Liver (tissue), 9 donors: ENCODE results near the gene SPAG4. TPM values are rescaled to one million over a fixed set of nuclear protein-coding genes. Genes with fewer than 3 reads are reported as not detected.

Source experiments
- DNase-seq: peaks from one replicate; pipeline ENCODE4 v3.0.0-alpha.2; 2017; ENCODE audit warnings: low spot score
- H3K27ac ChIP-seq, 2 donors: one replicate each; pipeline ENCODE4 v1.7.0; 2013; ENCODE audit warnings: inconsistent platforms in 2 of 2, low read length in 2 of 2, control low read depth in 1 of 2, low read depth in 1 of 2, mild to moderate bottlenecking in 1 of 2
- H3K27me3 ChIP-seq, 4 donors: one replicate each; pipeline versions ENCODE4 v1.6.1 to v1.7.0; 2013; ENCODE audit warnings: low read length in 3 of 4, inconsistent platforms in 1 of 4, mild to moderate bottlenecking in 1 of 4, moderate library complexity in 1 of 4; ENCODE audit not compliant: control insufficient read depth in 4 of 4, insufficient read depth in 4 of 4
- H3K36me3 ChIP-seq, 4 donors: one replicate each; pipeline versions ENCODE4 v1.6.1 to v1.7.0; 2013; ENCODE audit warnings: low read length in 3 of 4, mild to moderate bottlenecking in 3 of 4, low read depth in 1 of 4, moderate library complexity in 1 of 4; ENCODE audit not compliant: control insufficient read depth in 4 of 4, insufficient read depth in 3 of 4
- H3K4me1 ChIP-seq, 4 donors: one replicate each; pipeline versions ENCODE4 v1.6.1 to v1.7.0; 2013; ENCODE audit warnings: low read length in 3 of 4, mild to moderate bottlenecking in 3 of 4, moderate library complexity in 1 of 4; ENCODE audit not compliant: control insufficient read depth in 4 of 4, insufficient read depth in 4 of 4
- H3K4me3 ChIP-seq, 3 donors: one replicate each; pipeline versions ENCODE4 v1.6.1 to v1.7.0; 2013; ENCODE audit warnings: low read length in 3 of 3, control low read depth in 1 of 3, low read depth in 1 of 3, mild to moderate bottlenecking in 1 of 3
- H3K9ac ChIP-seq, 2 donors: one replicate each; pipeline ENCODE4 v1.7.0; 2013; ENCODE audit warnings: low read length in 2 of 2, mild to moderate bottlenecking in 2 of 2, moderate library complexity in 2 of 2, control low read depth in 1 of 2, low read depth in 1 of 2
- H3K9me3 ChIP-seq, 4 donors: one replicate each; pipeline versions ENCODE4 v1.6.1 to v1.7.0; 2013; ENCODE audit warnings: low read length in 3 of 4; ENCODE audit not compliant: control insufficient read depth in 4 of 4
- EGR1 ChIP-seq, 2 donors: IDR thresholded peaks; 2 replicates each; pipeline ENCODE4 v1.6.1; 2016 to 2018; ENCODE audit warnings: antibody characterized with exemption in 2 of 2, low read depth in 2 of 2
- FOXA1 ChIP-seq: IDR thresholded peaks from 2 replicates; pipeline ENCODE4 v1.6.1; 2016; ENCODE audit warnings: antibody characterized with exemption
- FOXA2 ChIP-seq: IDR thresholded peaks from 2 replicates; pipeline ENCODE4 v1.6.1; 2016; ENCODE audit warnings: antibody characterized with exemption
- GABPA ChIP-seq, 2 donors: IDR thresholded peaks in 1 of 2; conservative IDR thresholded peaks in 1 of 2; 2 replicates each; pipeline ENCODE4 v1.6.1; 2016; ENCODE audit warnings: antibody characterized with exemption in 2 of 2, mild to moderate bottlenecking in 1 of 2, moderate library complexity in 1 of 2
- HNF4A ChIP-seq, 2 donors: conservative IDR thresholded peaks; 2 replicates each; pipeline ENCODE4 v1.6.1; 2016; ENCODE audit warnings: antibody characterized with exemption in 2 of 2, mild to moderate bottlenecking in 2 of 2
- HNF4G ChIP-seq: IDR thresholded peaks from 2 replicates; pipeline ENCODE4 v1.6.1; 2016; ENCODE audit warnings: antibody characterized with exemption
- JUND ChIP-seq, 2 donors: IDR thresholded peaks; 2 replicates each; pipeline ENCODE4 v1.6.1; 2016; ENCODE audit warnings: antibody characterized with exemption in 2 of 2
- NR2F2 ChIP-seq: IDR thresholded peaks from 2 replicates; pipeline ENCODE4 v1.6.1; 2016; ENCODE audit warnings: antibody characterized with exemption
- RAD21 ChIP-seq, 2 donors: IDR thresholded peaks; 2 replicates each; pipeline ENCODE4 v1.6.1; 2016; ENCODE audit warnings: antibody characterized with exemption in 2 of 2, mild to moderate bottlenecking in 2 of 2
- RXRA ChIP-seq, 2 donors: IDR thresholded peaks; 2 replicates each; pipeline ENCODE4 v1.6.1; 2017 to 2018; ENCODE audit warnings: antibody characterized with exemption in 2 of 2, mild to moderate bottlenecking in 1 of 2
- SP1 ChIP-seq: IDR thresholded peaks from 2 replicates; pipeline ENCODE4 v1.6.1; 2018; ENCODE audit warnings: antibody characterized with exemption, mild to moderate bottlenecking
- TAF1 ChIP-seq: conservative IDR thresholded peaks from 2 replicates; pipeline ENCODE4 v1.6.1; 2016; ENCODE audit warnings: antibody characterized with exemption, mild to moderate bottlenecking
- YY1 ChIP-seq: IDR thresholded peaks from 2 replicates; pipeline ENCODE4 v1.6.1; 2016; ENCODE audit warnings: antibody characterized with exemption, mild to moderate bottlenecking
- WGBS: extraction: QIAGEN DNeasy Blood & Tissue Kit; methylation state at CpG from one replicate; pipeline ENCODE4 v1.1.7; 2013; 5-methylcytosine and 5-hydroxymethylcytosine counted together
- polyA plus RNA-seq, 2 donors: library from polyadenylated mRNA; stranded (reverse) in 1 of 2; unstranded in 1 of 2; fragments of 200-250 nt in 1 of 2; fragments of >200 nt in 1 of 2; fragmentation: Nextera tagmentation in 1 of 2; extraction: Ambion mirVana in 1 of 2; gene quantifications; one replicate each; pipeline versions ENCODE4 v1.2.1 to v1.2.3, GENCODE V29; 2013 to 2015
- total RNA-seq, 2 donors: library from RNA; depleted of rRNA; stranded (reverse); fragments of >200 nt; gene quantifications; one replicate each; pipeline ENCODE4 v1.2.3, GENCODE V29; 2014
- TF ChIP-seq, protein P1 (sequence below): fragments of 150-350 bp; IDR thresholded peaks from 2 replicates; pipeline ENCODE4 v1.5.1; 2017; ENCODE audit warnings: improper control_type of control experiment, low read depth, low read length; ENCODE audit not compliant: missing input control
- TF ChIP-seq, protein P2 (sequence below): IDR thresholded peaks from 2 replicates; pipeline ENCODE4 v1.6.1; 2016; ENCODE audit warnings: antibody characterized with exemption, mild to moderate bottlenecking
- TF ChIP-seq, protein P3 (sequence below): IDR thresholded peaks from 2 replicates; pipeline ENCODE4 v1.6.1; 2016; ENCODE audit warnings: antibody characterized with exemption
- TF ChIP-seq, protein P4 (sequence below): IDR thresholded peaks from 2 replicates; pipeline ENCODE4 v1.6.1; 2016; ENCODE audit warnings: antibody characterized with exemption
- TF ChIP-seq, protein P5 (sequence below): IDR thresholded peaks from 2 replicates; pipeline ENCODE4 v1.6.1; 2016; ENCODE audit warnings: antibody characterized with exemption
- donor health status: healthy.
- donor health status: healthy.
- donor health status: healthy.
- donor health status: healthy.
- donor health status: healthy.

Gene SPAG4
- total and polyA plus RNA-seq, 4 donors = 2.1 to 4.6 (median 3.4) TPM

DNA sequence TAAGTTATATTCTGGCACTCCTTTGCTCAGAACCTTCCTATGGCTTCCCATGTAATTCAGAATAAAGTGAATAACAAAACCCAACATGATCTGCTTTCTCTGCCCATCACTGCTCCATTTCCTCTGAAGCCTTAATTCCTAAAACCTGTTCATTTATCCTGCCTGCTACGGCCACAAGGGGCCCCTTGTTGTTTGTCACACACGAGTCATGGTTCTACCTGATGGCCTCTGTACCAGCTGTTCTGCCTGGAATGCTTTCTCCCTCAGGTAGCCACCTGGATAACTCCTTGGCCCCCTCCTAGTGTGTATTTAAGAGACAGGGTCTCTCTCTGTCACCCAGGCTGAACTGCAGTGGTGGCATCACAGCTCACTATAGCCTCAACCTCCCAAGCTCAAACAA, 47.0 kb upstream of the SPAG4 start:
- Histone ChIP-seq H3K4me3 (no peak overlapping the region), H3K27ac (no peak overlapping the region), H3K27me3 (no peaks in the 10 kb centered on the region), H3K36me3 (no peaks in the 10 kb centered on the region), H3K4me1 (no peaks in the 10 kb centered on the region), H3K9me3 (peaks cover 0 to 3% (median 1%) of the 10 kb centered on the region in 4 donors), H3K9ac (no peak overlapping the region)
- TF ChIP-seq RAD21 (IDR thresholded peaks at IDR 0.05) (peak; percentile 41 to 62), HNF4G (no peak)
- TF ChIP-seq, protein P1, sequence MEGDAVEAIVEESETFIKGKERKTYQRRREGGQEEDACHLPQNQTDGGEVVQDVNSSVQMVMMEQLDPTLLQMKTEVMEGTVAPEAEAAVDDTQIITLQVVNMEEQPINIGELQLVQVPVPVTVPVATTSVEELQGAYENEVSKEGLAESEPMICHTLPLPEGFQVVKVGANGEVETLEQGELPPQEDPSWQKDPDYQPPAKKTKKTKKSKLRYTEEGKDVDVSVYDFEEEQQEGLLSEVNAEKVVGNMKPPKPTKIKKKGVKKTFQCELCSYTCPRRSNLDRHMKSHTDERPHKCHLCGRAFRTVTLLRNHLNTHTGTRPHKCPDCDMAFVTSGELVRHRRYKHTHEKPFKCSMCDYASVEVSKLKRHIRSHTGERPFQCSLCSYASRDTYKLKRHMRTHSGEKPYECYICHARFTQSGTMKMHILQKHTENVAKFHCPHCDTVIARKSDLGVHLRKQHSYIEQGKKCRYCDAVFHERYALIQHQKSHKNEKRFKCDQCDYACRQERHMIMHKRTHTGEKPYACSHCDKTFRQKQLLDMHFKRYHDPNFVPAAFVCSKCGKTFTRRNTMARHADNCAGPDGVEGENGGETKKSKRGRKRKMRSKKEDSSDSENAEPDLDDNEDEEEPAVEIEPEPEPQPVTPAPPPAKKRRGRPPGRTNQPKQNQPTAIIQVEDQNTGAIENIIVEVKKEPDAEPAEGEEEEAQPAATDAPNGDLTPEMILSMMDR = peak; percentile 11
- no peak for DNase-seq
- WGBS = 13% methylated on average over 2 of the region's 2 CpGs

DNA sequence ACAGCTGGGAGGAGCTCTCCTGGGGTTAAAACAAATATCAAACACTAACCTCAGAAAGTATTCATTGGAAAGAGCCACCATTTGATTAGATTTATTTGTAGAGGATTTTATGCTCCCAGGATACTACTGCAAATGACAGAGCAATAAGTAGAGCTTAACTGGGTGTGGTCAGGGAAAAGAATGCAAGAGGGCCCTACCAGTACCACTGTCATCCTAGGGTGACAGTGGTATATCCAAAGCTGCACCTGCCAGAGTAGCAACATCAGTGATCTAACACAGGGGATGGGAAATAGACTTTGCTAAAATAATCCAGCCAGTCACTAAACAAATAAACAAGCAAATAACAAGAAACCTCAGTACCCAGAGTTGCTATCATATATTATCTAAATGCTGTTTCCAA, 44.1 kb upstream of the SPAG4 start:
- H3K27me3 ChIP-seq = no peaks in the 10 kb centered on the region
- TF ChIP-seq, protein P2, sequence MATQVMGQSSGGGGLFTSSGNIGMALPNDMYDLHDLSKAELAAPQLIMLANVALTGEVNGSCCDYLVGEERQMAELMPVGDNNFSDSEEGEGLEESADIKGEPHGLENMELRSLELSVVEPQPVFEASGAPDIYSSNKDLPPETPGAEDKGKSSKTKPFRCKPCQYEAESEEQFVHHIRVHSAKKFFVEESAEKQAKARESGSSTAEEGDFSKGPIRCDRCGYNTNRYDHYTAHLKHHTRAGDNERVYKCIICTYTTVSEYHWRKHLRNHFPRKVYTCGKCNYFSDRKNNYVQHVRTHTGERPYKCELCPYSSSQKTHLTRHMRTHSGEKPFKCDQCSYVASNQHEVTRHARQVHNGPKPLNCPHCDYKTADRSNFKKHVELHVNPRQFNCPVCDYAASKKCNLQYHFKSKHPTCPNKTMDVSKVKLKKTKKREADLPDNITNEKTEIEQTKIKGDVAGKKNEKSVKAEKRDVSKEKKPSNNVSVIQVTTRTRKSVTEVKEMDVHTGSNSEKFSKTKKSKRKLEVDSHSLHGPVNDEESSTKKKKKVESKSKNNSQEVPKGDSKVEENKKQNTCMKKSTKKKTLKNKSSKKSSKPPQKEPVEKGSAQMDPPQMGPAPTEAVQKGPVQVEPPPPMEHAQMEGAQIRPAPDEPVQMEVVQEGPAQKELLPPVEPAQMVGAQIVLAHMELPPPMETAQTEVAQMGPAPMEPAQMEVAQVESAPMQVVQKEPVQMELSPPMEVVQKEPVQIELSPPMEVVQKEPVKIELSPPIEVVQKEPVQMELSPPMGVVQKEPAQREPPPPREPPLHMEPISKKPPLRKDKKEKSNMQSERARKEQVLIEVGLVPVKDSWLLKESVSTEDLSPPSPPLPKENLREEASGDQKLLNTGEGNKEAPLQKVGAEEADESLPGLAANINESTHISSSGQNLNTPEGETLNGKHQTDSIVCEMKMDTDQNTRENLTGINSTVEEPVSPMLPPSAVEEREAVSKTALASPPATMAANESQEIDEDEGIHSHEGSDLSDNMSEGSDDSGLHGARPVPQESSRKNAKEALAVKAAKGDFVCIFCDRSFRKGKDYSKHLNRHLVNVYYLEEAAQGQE = no peak
- TF ChIP-seq TAF1 = no peak
- no peak for TF ChIP-seq RXRA (IDR thresholded peaks at IDR 0.05)
- no peak for TF ChIP-seq HNF4A (conservative IDR thresholded peaks at IDR 0.05)
- TF ChIP-seq, protein P3, sequence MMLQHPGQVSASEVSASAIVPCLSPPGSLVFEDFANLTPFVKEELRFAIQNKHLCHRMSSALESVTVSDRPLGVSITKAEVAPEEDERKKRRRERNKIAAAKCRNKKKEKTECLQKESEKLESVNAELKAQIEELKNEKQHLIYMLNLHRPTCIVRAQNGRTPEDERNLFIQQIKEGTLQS = no peak
- TF ChIP-seq EGR1 (IDR thresholded peaks at IDR 0.05; ENCODE audit: low read depth in 2 of 2) = no peak
- TF ChIP-seq SP1 = no peak
- TF ChIP-seq FOXA1 = no peak
- no peak for TF ChIP-seq RAD21 (IDR thresholded peaks at IDR 0.05)
- TF ChIP-seq FOXA2 = no peak
- no peak for TF ChIP-seq GABPA (IDR thresholded peaks at IDR 0.05 in 1 of 2, conservative IDR thresholded peaks at IDR 0.05 in 1 of 2)
- TF ChIP-seq, protein P1 = no peak
- TF ChIP-seq, protein P4, sequence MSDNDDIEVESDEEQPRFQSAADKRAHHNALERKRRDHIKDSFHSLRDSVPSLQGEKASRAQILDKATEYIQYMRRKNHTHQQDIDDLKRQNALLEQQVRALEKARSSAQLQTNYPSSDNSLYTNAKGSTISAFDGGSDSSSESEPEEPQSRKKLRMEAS = no peak
- TF ChIP-seq, protein P5, sequence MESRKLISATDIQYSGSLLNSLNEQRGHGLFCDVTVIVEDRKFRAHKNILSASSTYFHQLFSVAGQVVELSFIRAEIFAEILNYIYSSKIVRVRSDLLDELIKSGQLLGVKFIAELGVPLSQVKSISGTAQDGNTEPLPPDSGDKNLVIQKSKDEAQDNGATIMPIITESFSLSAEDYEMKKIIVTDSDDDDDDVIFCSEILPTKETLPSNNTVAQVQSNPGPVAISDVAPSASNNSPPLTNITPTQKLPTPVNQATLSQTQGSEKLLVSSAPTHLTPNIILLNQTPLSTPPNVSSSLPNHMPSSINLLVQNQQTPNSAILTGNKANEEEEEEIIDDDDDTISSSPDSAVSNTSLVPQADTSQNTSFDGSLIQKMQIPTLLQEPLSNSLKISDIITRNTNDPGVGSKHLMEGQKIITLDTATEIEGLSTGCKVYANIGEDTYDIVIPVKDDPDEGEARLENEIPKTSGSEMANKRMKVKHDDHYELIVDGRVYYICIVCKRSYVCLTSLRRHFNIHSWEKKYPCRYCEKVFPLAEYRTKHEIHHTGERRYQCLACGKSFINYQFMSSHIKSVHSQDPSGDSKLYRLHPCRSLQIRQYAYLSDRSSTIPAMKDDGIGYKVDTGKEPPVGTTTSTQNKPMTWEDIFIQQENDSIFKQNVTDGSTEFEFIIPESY = no peak
- TF ChIP-seq YY1 = no peak
- TF ChIP-seq NR2F2 = no peak
- no peak for TF ChIP-seq JUND (IDR thresholded peaks at IDR 0.05)
- no peak for TF ChIP-seq HNF4G

More for the DNA sequence above, 44.1 kb upstream of the SPAG4 start:
- Histone ChIP-seq H3K27ac (no peak overlapping the region), H3K9me3 (peaks cover 0 to 3% (median 1%) of the 10 kb centered on the region in 4 donors), H3K4me1 (no peaks in the 10 kb centered on the region), H3K9ac (no peak overlapping the region), H3K4me3 (no peak overlapping the region), H3K36me3 (no peaks in the 10 kb centered on the region)
- DNase-seq = no peak
